ENCODE measurements around the gene DOK4.

GRCh38 chr16:57477531-57478202 lies 8.6 kb downstream of the DOK4 start:
- TF ChIP-seq CTCF (IDR thresholded peaks at IDR 0.05; ENCODE audit: insufficient read depth, low read depth, low read length) = no peak
- no peak for TF ChIP-seq EZH2 (IDR thresholded peaks at IDR 0.05; ENCODE audit: insufficient read depth, low read length)
